DMS114 treated with DMSO at 0.1 percent for 48 hours (cell line): ENCODE data around the gene SF3B5.
"Not testable (repeated sequence)": the region's sequence is repeated elsewhere in the genome, so short reads cannot be mapped to it uniquely, and the experiment has no call there.

Source experiments
- DNase-seq: peaks from one replicate; lab custom pipeline; 2025; ENCODE audit not compliant: unreplicated experiment; lab: John Stamatoyannopoulos, UW

SF3B5 gene

GRCh38 chr6:144064402-144065212 is 30.8 kb downstream of the SF3B5 start:
- no peak for DNase-seq

- DNase-seq, result no peak
Measured at GRCh38 chr6:144063744-144064401, 31.5 kb downstream of the SF3B5 start.

- DNase-seq, result no peak
Measured at GRCh38 chr6:144063246-144063743, 32.1 kb downstream of the SF3B5 start.

- DNase-seq, result no peak
Measured at GRCh38 chr6:144062786-144063185, 32.6 kb downstream of the SF3B5 start.

- DNase-seq, result no peak
Measured at GRCh38 chr6:144059139-144059538, 36.2 kb downstream of the SF3B5 start.

- DNase-seq, result no peak
Measured at GRCh38 chr6:144055121-144055931, 40.0 kb downstream of the SF3B5 start.

GRCh38 chr6:144053601-144054000 is 41.8 kb downstream of the SF3B5 start:
- no peak for DNase-seq

- DNase-seq, result no peak
Measured at GRCh38 chr6:144052488-144052887, 42.9 kb downstream of the SF3B5 start.

GRCh38 chr6:144049386-144049785 is 46.0 kb downstream of the SF3B5 start:
- no peak for DNase-seq

GRCh38 chr6:144047688-144048087 is 47.7 kb downstream of the SF3B5 start:
- no peak for DNase-seq

GRCh38 chr6:144046672-144047071 is 48.7 kb downstream of the SF3B5 start:
- not testable (repeated sequence) for DNase-seq

- DNase-seq, result not testable (repeated sequence)
Measured at GRCh38 chr6:144044989-144045388, 50.4 kb downstream of the SF3B5 start.
